MCF 10A (cell line): ENCODE data around the gene JPH3. TPM values are rescaled to one million over a fixed set of nuclear protein-coding genes. Genes with fewer than 3 reads are reported as not detected.

ENCODE experiments used
- BruUV-seq: library from RNA; stranded (reverse); fragments of 400-500 nt; replicated peaks from 2 replicates; lab custom pipeline; 2021; lab: Mats Ljungman, UMichigan
- CTCF ChIA-PET: fragments of 300-600 bp; sonication (Branson Sonifier 250); formaldehyde crosslinking; extraction: SDS; loops from one replicate; lab custom pipeline; 2021; ENCODE audit warnings: antibody characterized with exemption, inconsistent platforms; lab: Yijun Ruan, JAX
- POLR2A ChIA-PET: fragments of 300-600, 350-650 bp; sonication (Branson Sonifier 250); formaldehyde crosslinking; extraction: SDS; loops from one replicate; lab custom pipeline; 2020; ENCODE audit warnings: antibody characterized with exemption, inconsistent platforms; lab: Yijun Ruan, JAX
- DNase-seq: peaks from one replicate; pipeline ENCODE4 v3.0.0-alpha.2; 2018; ENCODE audit not compliant: unreplicated experiment
- H3K27ac Mint-ChIP-seq: one replicate; pipeline ENCODE4 v1.8.0; 2022; ENCODE audit warnings: mild to moderate bottlenecking, low read depth, mixed read lengths; ENCODE audit not compliant: unreplicated experiment
- H3K27me3 Mint-ChIP-seq: one replicate; pipeline ENCODE4 v1.8.0; 2022; ENCODE audit warnings: mixed read lengths; ENCODE audit not compliant: insufficient read depth, unreplicated experiment
- H3K36me3 Mint-ChIP-seq: one replicate; pipeline ENCODE4 v1.8.0; 2022; ENCODE audit warnings: mild to moderate bottlenecking, moderate library complexity, mixed read lengths; ENCODE audit not compliant: insufficient read depth, unreplicated experiment
- H3K4me1 Mint-ChIP-seq: one replicate; pipeline ENCODE4 v1.8.0; 2022; ENCODE audit warnings: mixed read lengths; ENCODE audit not compliant: insufficient read depth, unreplicated experiment
- H3K4me3 Mint-ChIP-seq: one replicate; pipeline ENCODE4 v1.8.0; 2022; ENCODE audit warnings: mild to moderate bottlenecking, moderate library complexity, mixed read lengths; ENCODE audit not compliant: unreplicated experiment
- H3K9me3 Mint-ChIP-seq: one replicate; pipeline ENCODE4 v1.8.0; 2022; ENCODE audit warnings: mixed read lengths; ENCODE audit not compliant: unreplicated experiment
- intact Hi-C: fragments of 100-400 bp; cut with micrococcal nuclease; formaldehyde crosslinking; loops from 2 replicates; pipeline ENCODE4 v1.14.1; 2022
- total RNA-seq: library from RNA; stranded (reverse); gene quantifications from 2 replicates; pipeline ENCODE4 v1.2.3, GENCODE V29; 2022
- TF ChIP-seq, protein P1 (sequence below): fragments of 200-600 bp; IDR thresholded peaks from one replicate; pipeline ENCODE4 v1.8.0; 2022; ENCODE audit warnings: antibody characterized with exemption, mild to moderate bottlenecking; ENCODE audit not compliant: unreplicated experiment

The JPH3 gene
- total RNA-seq, 1 experiment from 2014 or later = not detected

DNA sequence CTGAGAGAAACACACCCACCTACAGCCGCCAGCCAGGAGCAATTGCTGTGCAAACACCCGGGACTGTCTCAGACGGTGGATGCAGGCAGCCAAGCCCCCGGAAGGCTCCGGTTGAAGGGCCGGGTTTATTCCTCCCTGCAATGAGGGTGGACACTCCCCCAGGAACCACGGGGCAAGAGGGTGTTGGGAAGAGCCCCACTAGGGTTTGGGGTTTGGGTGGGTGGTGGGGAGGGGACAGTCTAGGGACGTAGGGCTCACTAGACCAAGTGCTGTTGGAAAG is 19.2 kb downstream of the JPH3 start:
- Mint-ChIP-seq H3K27me3 (peaks cover 13% of the 10 kb centered on the region), H3K36me3 (no peaks in the 10 kb centered on the region), H3K4me3 (no peak overlapping the region), H3K4me1 (no peaks in the 10 kb centered on the region), H3K27ac (no peak overlapping the region), H3K9me3 (no peaks in the 10 kb centered on the region)
- no peak for DNase-seq
- POLR2A ChIA-PET = no interaction called here
- CTCF ChIA-PET = interaction anchor here (6.9 kb wide), 1 partner anchor 14 kb away, joined by 48 read pairs; no protein-coding TSS in a partner anchor
- intact Hi-C loops = no loop called here
- TF ChIP-seq, protein P1, sequence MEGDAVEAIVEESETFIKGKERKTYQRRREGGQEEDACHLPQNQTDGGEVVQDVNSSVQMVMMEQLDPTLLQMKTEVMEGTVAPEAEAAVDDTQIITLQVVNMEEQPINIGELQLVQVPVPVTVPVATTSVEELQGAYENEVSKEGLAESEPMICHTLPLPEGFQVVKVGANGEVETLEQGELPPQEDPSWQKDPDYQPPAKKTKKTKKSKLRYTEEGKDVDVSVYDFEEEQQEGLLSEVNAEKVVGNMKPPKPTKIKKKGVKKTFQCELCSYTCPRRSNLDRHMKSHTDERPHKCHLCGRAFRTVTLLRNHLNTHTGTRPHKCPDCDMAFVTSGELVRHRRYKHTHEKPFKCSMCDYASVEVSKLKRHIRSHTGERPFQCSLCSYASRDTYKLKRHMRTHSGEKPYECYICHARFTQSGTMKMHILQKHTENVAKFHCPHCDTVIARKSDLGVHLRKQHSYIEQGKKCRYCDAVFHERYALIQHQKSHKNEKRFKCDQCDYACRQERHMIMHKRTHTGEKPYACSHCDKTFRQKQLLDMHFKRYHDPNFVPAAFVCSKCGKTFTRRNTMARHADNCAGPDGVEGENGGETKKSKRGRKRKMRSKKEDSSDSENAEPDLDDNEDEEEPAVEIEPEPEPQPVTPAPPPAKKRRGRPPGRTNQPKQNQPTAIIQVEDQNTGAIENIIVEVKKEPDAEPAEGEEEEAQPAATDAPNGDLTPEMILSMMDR = no peak
- BruUV-seq = no TSS peak

DNA sequence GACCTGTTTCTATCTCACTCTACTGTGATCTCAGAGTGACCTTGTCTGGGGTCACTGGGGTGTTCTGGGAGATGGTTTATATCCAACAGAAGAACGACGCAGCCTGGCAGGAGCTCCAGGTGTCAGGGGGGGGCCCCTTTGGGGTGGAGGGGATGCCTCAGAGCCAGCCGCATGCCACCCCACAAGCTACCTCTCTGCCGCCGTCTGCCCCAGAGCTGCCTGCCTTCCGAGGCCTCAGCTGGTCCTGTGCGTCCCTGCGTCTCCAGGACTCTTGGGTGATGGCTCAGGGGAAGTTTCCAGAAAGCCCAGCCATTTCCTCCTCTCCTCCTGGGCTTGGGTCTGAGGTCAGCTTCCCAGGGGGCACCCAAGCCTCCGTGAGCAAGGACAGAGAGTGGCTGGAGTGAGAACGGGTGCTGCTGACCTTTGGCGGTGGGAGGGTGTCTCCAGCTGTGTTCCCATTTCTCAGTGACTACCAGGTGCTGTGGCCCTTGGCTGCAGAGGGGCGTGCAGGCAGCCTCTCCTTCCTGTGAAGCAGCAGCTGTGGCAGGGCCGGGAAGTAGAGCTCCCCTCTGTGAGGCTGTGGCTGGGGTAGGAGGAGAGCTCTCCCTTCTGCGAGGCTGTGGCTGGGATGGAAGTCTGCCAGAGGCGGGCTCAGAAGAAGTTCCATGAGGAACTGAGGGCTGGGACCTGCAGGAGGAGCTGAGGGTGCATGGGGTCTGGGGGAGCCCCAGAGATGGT is 19.8 kb downstream of the JPH3 start:
- BruUV-seq = no TSS peak
- no peak overlapping the region for H3K4me3 Mint-ChIP-seq
- CTCF ChIA-PET = interaction anchor here (6.9 kb wide), 1 partner anchor 14 kb away, joined by 48 read pairs; no protein-coding TSS in a partner anchor
- H3K9me3 Mint-ChIP-seq = no peaks in the 10 kb centered on the region
- intact Hi-C loops = no loop called here
- no peak overlapping the region for H3K27ac Mint-ChIP-seq
- DNase-seq = no peak
- POLR2A ChIA-PET = no interaction called here
- no peaks in the 10 kb centered on the region for H3K36me3 Mint-ChIP-seq
- TF ChIP-seq, protein P1 = no peak
- no peaks in the 10 kb centered on the region for H3K4me1 Mint-ChIP-seq
- peaks cover 13% of the 10 kb centered on the region for H3K27me3 Mint-ChIP-seq

DNA sequence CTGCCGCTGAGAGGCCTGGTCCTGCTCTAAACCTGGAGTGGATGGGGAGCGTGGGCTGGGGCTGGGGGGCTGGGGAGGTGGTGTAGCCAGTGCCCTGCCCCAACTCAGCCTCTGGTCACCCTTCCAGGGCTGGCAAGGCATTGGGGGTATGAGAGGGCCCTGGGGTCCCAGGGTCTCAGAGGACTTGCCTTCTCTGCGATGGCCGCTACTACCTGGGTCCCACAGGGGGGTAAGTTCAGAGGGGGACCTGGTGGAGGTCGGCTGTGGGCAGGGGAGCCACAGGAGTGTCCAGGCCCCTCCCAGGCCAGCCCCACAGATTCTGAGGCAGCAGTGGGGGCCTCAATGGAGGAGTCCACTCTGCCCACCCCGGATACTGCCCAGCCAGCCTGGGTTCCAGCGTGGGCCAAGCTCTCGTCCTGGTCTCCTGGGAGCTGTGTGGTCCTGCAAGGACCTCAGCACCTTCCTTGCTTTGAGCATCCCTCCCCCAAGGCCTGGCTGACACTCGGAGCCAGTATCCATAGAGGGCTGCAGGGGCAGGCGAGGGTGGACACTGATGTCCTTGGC is 20.5 kb downstream of the JPH3 start:
- POLR2A ChIA-PET = no interaction called here
- H3K27me3 Mint-ChIP-seq = peaks cover 13% of the 10 kb centered on the region

DNA sequence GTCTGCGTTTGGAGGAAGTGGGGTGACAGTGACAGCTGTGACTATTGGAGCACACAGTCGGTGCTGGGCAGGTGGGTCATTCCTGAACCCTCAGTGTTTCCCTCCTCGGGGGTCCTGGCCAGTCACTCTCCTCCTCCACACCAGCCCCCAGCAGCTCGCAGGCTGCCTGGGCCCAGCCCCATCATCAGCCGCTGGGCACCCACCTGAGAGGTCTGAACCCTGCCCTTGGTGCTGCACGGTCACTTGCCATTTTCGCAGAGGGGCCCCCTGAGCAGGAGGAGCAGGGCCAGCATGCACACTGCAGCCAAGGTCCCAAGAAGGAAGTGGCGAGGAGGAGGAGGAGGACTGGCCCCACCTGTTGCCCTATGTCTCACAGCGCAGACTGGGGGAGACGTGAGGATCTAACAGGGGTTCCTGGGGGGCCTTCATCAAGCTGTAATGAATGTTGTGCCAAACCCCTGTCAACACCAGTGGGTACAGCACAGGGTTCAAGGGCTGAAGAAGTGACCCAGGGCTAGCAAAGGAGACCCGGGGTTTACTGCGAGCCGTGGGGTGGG is 23.0 kb downstream of the JPH3 start:
- Mint-ChIP-seq H3K4me3 (no peak overlapping the region), H3K9me3 (peaks cover 2% of the 10 kb centered on the region), H3K36me3 (no peaks in the 10 kb centered on the region), H3K27ac (no peak overlapping the region), H3K4me1 (no peaks in the 10 kb centered on the region), H3K27me3 (no peaks in the 10 kb centered on the region)
- no peak for DNase-seq
- ChIA-PET CTCF (interaction anchor here (0.6 to 6.9 kb wide), 4 partner anchors 10 to 164 kb away, joined by 3 to 48 read pairs (median 4); no protein-coding TSS in a partner anchor), POLR2A (no interaction called here)
- intact Hi-C loops = no loop called here
- no TSS peak for BruUV-seq
- TF ChIP-seq, protein P1 = no peak

More for the DNA sequence above, 20.5 kb downstream of the JPH3 start:
- BruUV-seq = no TSS peak
- Mint-ChIP-seq H3K27ac (no peak overlapping the region), H3K4me1 (no peaks in the 10 kb centered on the region), H3K36me3 (no peaks in the 10 kb centered on the region), H3K9me3 (no peaks in the 10 kb centered on the region), H3K4me3 (no peak overlapping the region)
- CTCF ChIA-PET = interaction anchor here (0.7 to 6.9 kb wide), 2 partner anchors 13 to 15 kb away, joined by 4 to 48 read pairs; no protein-coding TSS in a partner anchor
- TF ChIP-seq, protein P1 = no peak
- DNase-seq = no peak
- intact Hi-C loops = no loop called here
